Breast epithelium (tissue), 3 donors: Measurements from ENCODE around the gene ERG28.

Experiments
- CTCF ChIP-seq, 3 donors: fragments of 450-650 bp; IDR thresholded peaks; one replicate each; pipeline ENCODE4 v1.5.1; 2016 to 2017; ENCODE audit warnings: antibody characterized with exemption in 3 of 3, mild to moderate bottlenecking in 3 of 3, moderate library complexity in 3 of 3
- POLR2A ChIP-seq: fragments of 450-650 bp; IDR thresholded peaks from one replicate; pipeline ENCODE4 v1.6.1; 2016; ENCODE audit warnings: antibody characterized with exemption, mild to moderate bottlenecking, moderate library complexity
- POLR2AphosphoS5 ChIP-seq, 3 donors: sonication (generic); formaldehyde crosslinking; IDR thresholded peaks; one replicate each; pipeline ENCODE4 v1.6.1; 2017; ENCODE audit warnings: antibody characterized with exemption in 3 of 3

GRCh38 chr14:75653563-75653962 lies 7.1 kb downstream of the ERG28 start:
- TF ChIP-seq POLR2A, result no peak
- no peak for TF ChIP-seq CTCF (IDR thresholded peaks at IDR 0.05)
- TF ChIP-seq POLR2AphosphoS5 (IDR thresholded peaks at IDR 0.05), result no peak
